ENCODE measurements around the gene CDC123. TPM values are rescaled to one million over a fixed set of nuclear protein-coding genes. Genes with fewer than 3 reads are reported as not detected.

Gene CDC123
- total RNA-seq, 1 donor from 2014 or later: 191 TPM

- DNase-seq (ENCODE audit: low spot score): no peak
- H3K9me3 Mint-ChIP-seq: no peaks in the 10 kb centered on the region
Measured at GRCh38 chr10:12179606-12180170, 16.3 kb upstream of the CDC123 start.

DNA sequence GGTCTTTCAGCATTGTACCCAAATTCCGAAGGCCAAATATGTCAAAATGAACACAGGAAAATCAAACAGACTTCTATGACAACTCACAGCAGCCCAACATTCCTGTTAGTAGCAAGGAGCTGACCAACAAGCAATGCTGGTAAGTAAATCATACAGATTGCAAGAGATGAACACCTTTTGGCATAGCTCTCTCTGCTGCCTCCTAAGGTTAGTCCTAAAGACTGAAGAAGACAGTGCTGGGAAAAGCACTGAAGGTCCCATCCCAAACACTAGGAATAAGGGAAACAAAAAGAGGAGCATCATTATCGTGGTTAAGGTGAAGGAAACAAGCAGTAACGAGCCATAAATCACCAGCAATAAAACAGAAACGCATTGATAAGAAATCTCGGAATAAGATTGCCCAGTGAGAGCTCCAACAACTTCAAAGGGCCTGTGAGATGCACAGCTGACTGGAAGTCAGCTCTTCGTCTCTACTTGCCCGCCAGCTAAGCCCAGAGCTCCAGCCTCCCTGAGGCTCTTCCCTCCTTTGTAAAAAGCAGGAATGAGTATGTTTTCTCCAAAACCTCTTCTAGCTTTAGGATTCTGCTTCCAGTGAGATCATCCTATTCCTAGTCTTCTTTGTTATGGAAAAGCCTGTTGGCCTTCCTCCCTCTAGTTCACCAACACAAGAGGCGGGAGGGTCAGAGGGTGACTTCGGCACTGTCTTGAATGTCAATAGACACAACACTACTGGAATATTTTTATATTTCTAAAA is 15.6 kb upstream of the CDC123 start:
- intact Hi-C loops (cut with micrococcal nuclease): no loop called here
- DNase-seq (ENCODE audit: low spot score): no peak

More at GRCh38 chr10:12179606-12180170, 16.3 kb upstream of the CDC123 start:
- Mint-ChIP-seq H3K36me3 (ENCODE audit: low read depth) (peaks cover 47% of the 10 kb centered on the region), H3K4me3 (peak overlapping the region; percentile 22), H3K4me1 (ENCODE audit: low read depth) (peaks cover 35% of the 10 kb centered on the region), H3K27ac (peak overlapping the region; percentile 70), H3K27me3 (ENCODE audit: insufficient read depth) (no peaks in the 10 kb centered on the region)
- intact Hi-C loops (cut with micrococcal nuclease): no loop called here

GRCh38 chr10:12181065-12181775 is 14.8 kb upstream of the CDC123 start:
- H3K36me3 Mint-ChIP-seq (ENCODE audit: low read depth): peaks cover 57% of the 10 kb centered on the region
- DNase-seq (ENCODE audit: low spot score): peak; percentile 62
- no peaks in the 10 kb centered on the region for H3K27me3 Mint-ChIP-seq (ENCODE audit: insufficient read depth)
- peak overlapping the region; percentile 30 for H3K4me3 Mint-ChIP-seq
- peaks cover 44% of the 10 kb centered on the region for H3K4me1 Mint-ChIP-seq (ENCODE audit: low read depth)
- H3K27ac Mint-ChIP-seq: peak overlapping the region; percentile 72
- no peaks in the 10 kb centered on the region for H3K9me3 Mint-ChIP-seq
- intact Hi-C loops (cut with micrococcal nuclease): loop anchor here (1.0 kb wide), 4 partner anchors 14 to 142 kb away; partner anchors contain the start of gene NUDT5

More for the DNA sequence above, 15.6 kb upstream of the CDC123 start:
- H3K4me1 Mint-ChIP-seq (ENCODE audit: low read depth): peaks cover 36% of the 10 kb centered on the region
- no peaks in the 10 kb centered on the region for H3K9me3 Mint-ChIP-seq
- H3K27me3 Mint-ChIP-seq (ENCODE audit: insufficient read depth): no peaks in the 10 kb centered on the region
- H3K36me3 Mint-ChIP-seq (ENCODE audit: low read depth): peaks cover 52% of the 10 kb centered on the region
- H3K27ac Mint-ChIP-seq: peak overlapping the region; percentile 26
- H3K4me3 Mint-ChIP-seq: no peak overlapping the region

- Mint-ChIP-seq H3K36me3 (ENCODE audit: low read depth) (peaks cover 65% of the 10 kb centered on the region), H3K4me3 (no peak overlapping the region), H3K27ac (no peak overlapping the region), H3K27me3 (ENCODE audit: insufficient read depth) (no peaks in the 10 kb centered on the region), H3K9me3 (no peaks in the 10 kb centered on the region), H3K4me1 (ENCODE audit: low read depth) (peaks cover 48% of the 10 kb centered on the region)
- intact Hi-C loops (cut with micrococcal nuclease): no loop called here
- DNase-seq (ENCODE audit: low spot score): no peak
Measured at GRCh38 chr10:12184165-12184564, 11.8 kb upstream of the CDC123 start.

GRCh38 chr10:12186323-12186722 is 9.7 kb upstream of the CDC123 start:
- Mint-ChIP-seq H3K36me3 (ENCODE audit: low read depth) (peaks cover 56% of the 10 kb centered on the region), H3K9me3 (no peaks in the 10 kb centered on the region), H3K27me3 (ENCODE audit: insufficient read depth) (no peaks in the 10 kb centered on the region), H3K27ac (peak overlapping the region; percentile 55), H3K4me1 (ENCODE audit: low read depth) (peaks cover 40% of the 10 kb centered on the region), H3K4me3 (no peak overlapping the region)
- intact Hi-C loops (cut with micrococcal nuclease): no loop called here
- DNase-seq (ENCODE audit: low spot score): no peak

GRCh38 chr10:12187321-12187905 is 8.6 kb upstream of the CDC123 start:
- Mint-ChIP-seq H3K27ac (peak overlapping the region; percentile 41), H3K27me3 (ENCODE audit: insufficient read depth) (no peaks in the 10 kb centered on the region), H3K4me3 (no peak overlapping the region), H3K4me1 (ENCODE audit: low read depth) (peaks cover 46% of the 10 kb centered on the region), H3K9me3 (no peaks in the 10 kb centered on the region), H3K36me3 (ENCODE audit: low read depth) (peaks cover 53% of the 10 kb centered on the region)
- DNase-seq (ENCODE audit: low spot score): no peak
- intact Hi-C loops (cut with micrococcal nuclease): no loop called here

DNA sequence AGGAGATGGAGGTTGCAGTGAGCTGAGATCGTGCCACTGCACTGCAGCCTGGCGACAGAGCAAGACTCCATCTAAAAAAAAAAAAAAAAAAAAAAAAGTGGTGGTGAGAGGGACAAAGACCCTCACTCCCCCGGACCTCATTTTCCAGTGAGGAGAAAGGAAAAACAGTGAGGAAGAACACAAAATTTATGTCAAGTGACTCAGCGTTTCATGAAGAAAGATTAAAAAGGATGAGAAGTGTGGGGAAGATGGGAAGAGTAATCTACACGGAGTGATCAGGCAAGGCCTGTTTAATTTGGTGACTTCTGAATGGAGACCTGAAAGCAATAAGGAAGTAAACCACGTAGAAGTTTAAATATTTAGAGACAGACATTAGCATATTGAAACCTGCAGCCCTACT is 7.3 kb upstream of the CDC123 start:
- Mint-ChIP-seq H3K27ac (no peak overlapping the region), H3K27me3 (ENCODE audit: insufficient read depth) (no peaks in the 10 kb centered on the region), H3K9me3 (no peaks in the 10 kb centered on the region), H3K4me1 (ENCODE audit: low read depth) (peaks cover 56% of the 10 kb centered on the region), H3K4me3 (no peak overlapping the region), H3K36me3 (ENCODE audit: low read depth) (peaks cover 53% of the 10 kb centered on the region)
- DNase-seq (ENCODE audit: low spot score): no peak
- intact Hi-C loops (cut with micrococcal nuclease): no loop called here

DNA sequence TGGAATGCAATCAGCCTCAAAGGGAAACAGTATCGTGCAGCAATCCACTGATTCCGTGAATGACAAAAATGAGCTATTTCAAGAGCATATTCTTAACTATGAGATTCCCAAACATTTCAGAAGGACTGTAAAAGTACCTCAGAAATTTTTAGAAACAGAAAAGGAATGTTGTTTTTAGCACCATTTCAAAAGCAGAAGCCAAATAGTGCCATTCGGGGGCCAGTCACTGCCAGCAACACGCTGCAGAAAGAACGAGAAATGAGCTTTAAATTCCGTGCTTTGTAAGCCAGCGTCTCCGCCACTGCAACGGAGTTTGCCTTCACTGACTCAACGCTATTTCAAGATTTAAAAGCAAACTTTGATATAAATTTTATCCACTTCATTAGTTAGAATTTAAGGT is 6.6 kb upstream of the CDC123 start:
- Mint-ChIP-seq H3K4me1 (ENCODE audit: low read depth) (peaks cover 63% of the 10 kb centered on the region), H3K36me3 (ENCODE audit: low read depth) (peaks cover 55% of the 10 kb centered on the region), H3K27me3 (ENCODE audit: insufficient read depth) (no peaks in the 10 kb centered on the region), H3K27ac (no peak overlapping the region), H3K9me3 (no peaks in the 10 kb centered on the region), H3K4me3 (no peak overlapping the region)
- no peak for DNase-seq (ENCODE audit: low spot score)
- intact Hi-C loops (cut with micrococcal nuclease): no loop called here

- Mint-ChIP-seq H3K4me1 (ENCODE audit: low read depth) (peaks cover 55% of the 10 kb centered on the region), H3K27me3 (ENCODE audit: insufficient read depth) (no peaks in the 10 kb centered on the region), H3K36me3 (ENCODE audit: low read depth) (peaks cover 39% of the 10 kb centered on the region), H3K4me3 (no peak overlapping the region), H3K9me3 (no peaks in the 10 kb centered on the region), H3K27ac (peak overlapping the region; percentile 62)
- no peak for DNase-seq (ENCODE audit: low spot score)
- intact Hi-C loops (cut with micrococcal nuclease): no loop called here
Measured at GRCh38 chr10:12191715-12192114, 4.3 kb upstream of the CDC123 start.

- intact Hi-C loops (cut with micrococcal nuclease): no loop called here
- Mint-ChIP-seq H3K36me3 (ENCODE audit: low read depth) (peaks cover 31% of the 10 kb centered on the region), H3K4me1 (ENCODE audit: low read depth) (peaks cover 53% of the 10 kb centered on the region), H3K4me3 (peak overlapping the region; percentile 79), H3K27ac (peak overlapping the region; percentile 72), H3K9me3 (no peaks in the 10 kb centered on the region), H3K27me3 (ENCODE audit: insufficient read depth) (no peaks in the 10 kb centered on the region)
- no peak for DNase-seq (ENCODE audit: low spot score)
Measured at GRCh38 chr10:12193193-12193592, 2.8 kb upstream of the CDC123 start.

DNA sequence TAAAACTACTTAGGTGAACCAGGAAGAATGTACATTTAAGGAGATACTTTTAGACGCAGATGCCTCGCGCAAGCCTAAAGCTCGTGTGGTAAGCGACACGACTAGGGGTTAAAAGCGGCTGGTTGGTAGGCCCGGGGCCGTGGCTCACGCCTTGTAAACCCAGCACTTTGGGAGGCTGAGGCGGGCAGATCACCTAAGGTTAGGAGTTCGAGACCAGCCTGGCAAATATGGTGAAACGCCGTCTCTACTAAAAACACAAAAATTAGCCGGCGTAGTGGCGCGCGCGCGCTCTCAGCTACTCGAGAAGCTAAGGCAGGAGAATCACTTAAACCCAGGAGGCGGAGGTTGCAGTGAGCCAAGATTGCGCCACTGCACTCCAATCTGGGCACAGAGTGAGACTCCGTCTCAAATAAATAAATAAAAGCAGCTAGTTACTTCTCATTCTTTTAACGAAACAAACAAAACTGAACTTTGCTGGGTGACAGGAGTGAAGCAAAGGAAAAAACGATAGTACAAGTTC is 1.2 kb upstream of the CDC123 start:
- Mint-ChIP-seq H3K9me3 (no peaks in the 10 kb centered on the region), H3K4me1 (ENCODE audit: low read depth) (peaks cover 67% of the 10 kb centered on the region), H3K36me3 (ENCODE audit: low read depth) (peaks cover 38% of the 10 kb centered on the region), H3K4me3 (peak overlapping the region; percentile 90), H3K27ac (peak overlapping the region; percentile 97), H3K27me3 (ENCODE audit: insufficient read depth) (no peaks in the 10 kb centered on the region)
- intact Hi-C loops (cut with micrococcal nuclease): loop anchor here (1.0 to 5.0 kb wide), 6 partner anchors 14 to 516 kb away; partner anchors contain the start of genes CAMK1D and DHTKD1
- peak; percentile 20 for DNase-seq (ENCODE audit: low spot score)

GRCh38 chr10:12195281-12195602 is 746 bp upstream of the CDC123 start:
- peak; percentile 5 for DNase-seq (ENCODE audit: low spot score)
- Mint-ChIP-seq H3K4me1 (ENCODE audit: low read depth) (peaks cover 62% of the 10 kb centered on the region), H3K27ac (peak overlapping the region; percentile 97), H3K4me3 (peak overlapping the region; percentile 90), H3K9me3 (no peaks in the 10 kb centered on the region), H3K27me3 (ENCODE audit: insufficient read depth) (no peaks in the 10 kb centered on the region), H3K36me3 (ENCODE audit: low read depth) (peaks cover 34% of the 10 kb centered on the region)
- intact Hi-C loops (cut with micrococcal nuclease): loop anchor here (1.0 to 5.0 kb wide), 6 partner anchors 14 to 516 kb away; partner anchors contain the start of genes CAMK1D and DHTKD1
